ENCODE results near the gene OR2G3. TPM values are rescaled to one million over a fixed set of nuclear protein-coding genes. Genes with fewer than 3 reads are reported as not detected.

The OR2G3 gene
- polyA plus RNA-seq, 1 donor (not counting 4 experiments of a cell fraction or from before 2014, with no cell fraction given): not detected

- H2AFZ ChIP-seq (ENCODE audit: control insufficient read depth, low read length): no peak overlapping the region
- dilution Hi-C loops (cut with MboI; ENCODE audit: extremely low pct_ligation_motif_present, low sequenced_read_pairs): no loop called here
- no peaks in the 10 kb centered on the region for H3K27me3 ChIP-seq (ENCODE audit: control insufficient read depth, extremely low read depth, insufficient read depth, low read length)
- no peak for FAIRE-seq
- H4K20me1 ChIP-seq (ENCODE audit: control insufficient read depth, extremely low read depth, insufficient read depth, low read length): no peaks in the 10 kb centered on the region
- no peak overlapping the region for H3K9ac ChIP-seq (ENCODE audit: control insufficient read depth, extremely low read depth, insufficient read depth, low read length)
- no peaks in the 10 kb centered on the region for H3K4me1 ChIP-seq (ENCODE audit: control insufficient read depth, extremely low read depth, insufficient read depth, low read length)
- no peak for DNase-seq (ENCODE audit: low read depth, low spot score)
- TF ChIP-seq EZH2 (IDR thresholded peaks at IDR 0.05; ENCODE audit: low read length): no peak
- no peak for TF ChIP-seq CTCF (optimal IDR thresholded peaks at IDR 0.05 in 1 of 3, IDR thresholded peaks at IDR 0.05 in 1 of 3, conservative IDR thresholded peaks at IDR 0.05 in 1 of 3; ENCODE audit: extremely low read depth in 1 of 3, insufficient read depth in 2 of 3, low read length in 3 of 3)
- no peak overlapping the region for H3K4me2 ChIP-seq (ENCODE audit: control insufficient read depth, extremely low read depth, insufficient read depth, low read depth, low read length)
- peaks cover 2% of the 10 kb centered on the region for H3K9me3 ChIP-seq (ENCODE audit: control insufficient read depth, low read depth, low read length)
- no peaks in the 10 kb centered on the region for H3K36me3 ChIP-seq (ENCODE audit: control insufficient read depth in 2 of 2, extremely low read depth in 1 of 2, insufficient read depth in 2 of 2, low read length in 2 of 2)
- H3K4me3 ChIP-seq (ENCODE audit: control insufficient read depth in 2 of 3, extremely low read depth in 1 of 3, insufficient read depth in 2 of 3, low read depth in 1 of 3, low read length in 3 of 3): no peak overlapping the region
- no peaks in the 10 kb centered on the region for H3K79me2 ChIP-seq (ENCODE audit: control insufficient read depth, insufficient read depth, low read length)
- no peak overlapping the region for H3K27ac ChIP-seq (ENCODE audit: control insufficient read depth, insufficient read depth, low read length)
- H3K9me1 ChIP-seq (ENCODE audit: control insufficient read depth, extremely low read depth, insufficient read depth, low read length): no peaks in the 10 kb centered on the region
Observed at GRCh38 chr1:247639381-247639981, 34.1 kb downstream of the OR2G3 start.

GRCh38 chr1:247642742-247643141 lies 37.4 kb downstream of the OR2G3 start:
- Histone ChIP-seq H3K36me3 (ENCODE audit: control insufficient read depth in 2 of 2, extremely low read depth in 1 of 2, insufficient read depth in 2 of 2, low read length in 2 of 2) (no peaks in the 10 kb centered on the region), H3K9me1 (ENCODE audit: control insufficient read depth, extremely low read depth, insufficient read depth, low read length) (no peaks in the 10 kb centered on the region), H3K4me3 (ENCODE audit: control insufficient read depth in 2 of 3, extremely low read depth in 1 of 3, insufficient read depth in 2 of 3, low read depth in 1 of 3, low read length in 3 of 3) (no peak overlapping the region), H3K27me3 (ENCODE audit: control insufficient read depth, extremely low read depth, insufficient read depth, low read length) (no peaks in the 10 kb centered on the region), H3K27ac (ENCODE audit: control insufficient read depth, insufficient read depth, low read length) (no peak overlapping the region), H4K20me1 (ENCODE audit: control insufficient read depth, extremely low read depth, insufficient read depth, low read length) (no peaks in the 10 kb centered on the region), H3K4me1 (ENCODE audit: control insufficient read depth, extremely low read depth, insufficient read depth, low read length) (no peaks in the 10 kb centered on the region), H3K4me2 (ENCODE audit: control insufficient read depth, extremely low read depth, insufficient read depth, low read depth, low read length) (no peak overlapping the region), H3K9ac (ENCODE audit: control insufficient read depth, extremely low read depth, insufficient read depth, low read length) (no peak overlapping the region), H3K9me3 (ENCODE audit: control insufficient read depth, low read depth, low read length) (peaks cover 4% of the 10 kb centered on the region), H2AFZ (ENCODE audit: control insufficient read depth, low read length) (no peak overlapping the region), H3K79me2 (ENCODE audit: control insufficient read depth, insufficient read depth, low read length) (no peaks in the 10 kb centered on the region)
- TF ChIP-seq CTCF (optimal IDR thresholded peaks at IDR 0.05 in 1 of 3, IDR thresholded peaks at IDR 0.05 in 1 of 3, conservative IDR thresholded peaks at IDR 0.05 in 1 of 3; ENCODE audit: extremely low read depth in 1 of 3, insufficient read depth in 2 of 3, low read length in 3 of 3) (no peak), EZH2 (IDR thresholded peaks at IDR 0.05; ENCODE audit: low read length) (no peak)
- DNase-seq (ENCODE audit: low read depth, low spot score) (no peak), FAIRE-seq (no peak)
- dilution Hi-C loops (cut with MboI; ENCODE audit: extremely low pct_ligation_motif_present, low sequenced_read_pairs): no loop called here

Measured in keratinocyte (primary cell).